Stimulated activated CD4-positive, alpha-beta T cell treated with anti-CD3 and anti-CD28 coated beads, Interleukin-1b, Interleukin-23, amount 100 ng/mL, for 48 hours (primary cell): ENCODE results near the gene SLC37A1.
A peak's percentile ranks its signal among the peaks of the same experiment; 100 is the strongest.
"Not testable (repeated sequence)": the region's sequence is repeated elsewhere in the genome, so short reads cannot be mapped to it uniquely, and the experiment has no call there.

ENCODE experiments used
- DNase-seq: peaks from one replicate; pipeline ENCODE4 v3.0.0-alpha.2; 2020

Gene SLC37A1

DNA sequence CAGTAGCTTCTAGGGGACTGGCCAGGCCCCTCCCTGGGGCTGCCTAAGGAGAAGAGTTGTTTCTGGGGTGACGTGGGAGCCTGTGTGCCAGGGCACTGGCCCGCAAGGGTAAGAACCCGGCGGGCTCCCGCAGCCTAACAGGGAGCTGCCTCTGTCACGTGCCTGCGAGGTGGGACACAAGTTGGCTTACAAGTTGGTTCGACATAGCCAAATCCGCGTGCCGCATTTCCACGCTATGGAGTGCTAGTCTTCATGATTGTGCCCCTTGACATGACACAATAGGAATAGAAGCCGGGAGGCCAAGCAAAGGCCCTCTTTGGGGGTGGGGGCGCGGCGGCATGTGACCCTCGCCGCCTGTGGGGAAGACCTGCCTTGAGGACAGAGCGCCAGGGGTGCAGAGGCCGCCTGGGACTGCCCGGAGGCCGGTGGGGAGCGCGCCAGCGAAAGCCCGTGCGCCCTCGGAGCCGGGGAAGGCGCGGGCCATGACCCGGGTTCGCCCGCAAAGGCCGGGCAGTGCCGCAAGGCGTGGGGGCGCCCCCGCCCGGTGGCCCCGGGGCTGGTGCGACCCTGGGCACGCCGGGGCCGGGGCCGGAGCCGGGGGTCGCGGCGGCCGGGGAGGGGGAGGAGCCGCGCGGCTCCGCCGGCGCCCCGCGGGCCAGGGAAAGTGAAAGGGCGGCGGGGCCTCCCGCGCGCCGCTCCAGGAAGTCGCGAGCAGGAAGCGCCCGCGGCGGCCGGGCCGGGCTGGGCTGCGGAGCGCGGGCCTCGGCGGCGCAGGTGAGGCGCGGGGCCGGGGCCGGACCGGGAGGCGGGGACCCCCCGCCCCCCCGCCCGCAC lies at the start of gene SLC37A1:
TSS of gene SLC37A1 (plus strand) at position 702 of the 834 bp plus-strand sequence. CDS start 4,603 bp downstream, outside the sequence.
- DNase-seq = no peak

DNA sequence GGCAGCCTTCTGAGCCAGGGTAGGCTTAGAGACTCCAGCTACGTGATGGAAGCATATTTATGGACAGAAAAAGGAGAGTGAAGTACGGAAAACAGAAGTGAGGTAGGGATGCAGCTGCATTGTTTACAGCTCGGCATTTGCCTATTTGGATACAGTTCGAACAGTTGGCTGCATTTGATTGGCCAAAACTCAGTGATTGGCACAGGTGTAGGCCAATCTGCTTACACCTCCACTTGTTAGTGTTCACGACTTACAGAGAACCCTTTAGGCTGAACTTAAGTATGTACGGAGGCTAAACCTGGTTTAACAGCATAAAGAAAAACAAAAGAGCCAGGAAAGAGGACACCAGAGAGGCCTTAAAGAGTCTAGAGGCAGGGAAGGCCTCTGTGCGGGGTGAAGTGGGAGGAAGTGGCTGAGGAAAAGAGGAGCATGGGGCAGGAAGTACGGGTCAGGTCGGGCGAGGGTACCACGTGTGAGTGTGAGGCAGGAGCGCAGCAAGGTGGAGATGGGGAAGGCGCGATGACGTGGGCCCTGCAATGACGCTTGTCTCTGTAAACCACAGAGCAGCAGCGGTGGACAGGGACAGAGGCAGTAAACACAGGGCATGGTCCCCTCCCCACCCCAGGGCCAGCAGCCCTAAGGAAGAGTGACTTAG lies 49.7 kb upstream of the SLC37A1 start:
- DNase-seq = peak; percentile 75

DNA sequence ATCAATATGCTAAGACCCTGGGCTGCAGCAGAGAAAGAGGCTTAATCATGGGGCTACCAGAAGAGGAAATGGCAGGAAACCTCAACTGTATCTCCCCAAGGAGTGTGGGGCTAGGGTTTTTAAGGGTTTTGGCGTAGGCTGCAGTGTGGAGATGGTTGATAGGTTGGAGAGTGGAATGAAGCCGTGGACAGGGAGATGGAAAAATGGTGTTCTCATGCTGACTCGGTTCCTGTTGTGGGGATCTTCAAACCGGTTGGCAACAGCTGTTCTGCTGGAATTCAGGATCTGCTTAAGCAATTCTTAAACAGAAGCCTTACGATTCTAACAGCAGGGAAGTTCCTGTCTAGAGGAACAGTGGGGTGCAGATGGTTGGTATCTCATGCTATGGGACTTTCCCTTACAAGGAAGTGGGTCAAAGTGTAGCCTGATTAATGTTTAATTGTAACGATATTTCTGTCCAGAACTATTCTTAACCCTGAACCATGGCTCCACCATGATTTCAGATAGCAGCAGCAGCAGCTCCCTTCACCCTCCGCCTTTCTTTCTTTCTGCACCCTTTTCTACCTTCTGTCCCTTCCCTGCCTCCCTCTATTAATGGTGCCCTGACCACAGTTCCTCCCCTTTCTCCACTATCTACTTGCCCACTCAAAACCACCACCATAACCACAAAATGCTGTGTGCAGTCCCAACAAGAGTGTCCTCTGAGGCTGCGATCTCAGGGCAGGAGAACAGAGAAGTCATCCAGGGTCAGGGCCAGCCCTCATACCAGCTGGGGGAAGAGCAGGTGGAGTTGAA lies 48.4 kb upstream of the SLC37A1 start:
- DNase-seq = no peak

DNA sequence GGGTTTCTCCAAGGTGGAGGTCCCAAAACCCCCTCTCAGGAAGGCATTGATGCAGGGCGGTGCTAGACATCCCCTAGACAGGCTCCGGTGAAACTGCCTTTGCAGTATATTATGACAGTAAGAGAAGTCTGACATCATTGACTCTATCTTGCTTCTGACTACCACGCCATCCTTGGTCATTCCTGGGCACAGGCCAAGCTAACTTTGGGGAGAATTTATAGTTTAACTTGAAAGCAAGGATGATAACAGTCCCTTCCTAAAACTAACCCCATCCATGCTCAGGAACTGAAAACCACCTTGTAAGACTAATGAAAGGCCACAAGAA lies 47.9 kb upstream of the SLC37A1 start:
- DNase-seq = no peak

DNA sequence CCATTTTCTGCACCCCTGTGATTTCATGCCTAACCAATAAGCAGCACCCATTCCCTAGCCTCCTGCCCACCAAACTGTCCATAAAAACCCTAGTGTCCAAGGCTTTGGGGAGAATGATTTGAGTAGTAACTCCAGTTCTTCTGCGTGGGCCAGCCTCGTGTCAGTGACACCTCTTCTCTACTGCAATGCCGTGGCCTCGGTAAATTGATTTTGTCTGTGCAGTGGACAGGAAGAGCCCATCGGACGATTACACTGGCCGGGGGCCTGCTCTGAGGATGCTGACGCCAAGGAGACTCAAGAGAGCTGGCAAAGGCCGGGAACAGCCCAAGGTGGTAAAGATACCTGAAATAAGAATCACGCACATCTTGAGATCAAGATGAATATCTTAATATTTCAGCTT lies 47.0 kb upstream of the SLC37A1 start:
- DNase-seq = no peak

DNA sequence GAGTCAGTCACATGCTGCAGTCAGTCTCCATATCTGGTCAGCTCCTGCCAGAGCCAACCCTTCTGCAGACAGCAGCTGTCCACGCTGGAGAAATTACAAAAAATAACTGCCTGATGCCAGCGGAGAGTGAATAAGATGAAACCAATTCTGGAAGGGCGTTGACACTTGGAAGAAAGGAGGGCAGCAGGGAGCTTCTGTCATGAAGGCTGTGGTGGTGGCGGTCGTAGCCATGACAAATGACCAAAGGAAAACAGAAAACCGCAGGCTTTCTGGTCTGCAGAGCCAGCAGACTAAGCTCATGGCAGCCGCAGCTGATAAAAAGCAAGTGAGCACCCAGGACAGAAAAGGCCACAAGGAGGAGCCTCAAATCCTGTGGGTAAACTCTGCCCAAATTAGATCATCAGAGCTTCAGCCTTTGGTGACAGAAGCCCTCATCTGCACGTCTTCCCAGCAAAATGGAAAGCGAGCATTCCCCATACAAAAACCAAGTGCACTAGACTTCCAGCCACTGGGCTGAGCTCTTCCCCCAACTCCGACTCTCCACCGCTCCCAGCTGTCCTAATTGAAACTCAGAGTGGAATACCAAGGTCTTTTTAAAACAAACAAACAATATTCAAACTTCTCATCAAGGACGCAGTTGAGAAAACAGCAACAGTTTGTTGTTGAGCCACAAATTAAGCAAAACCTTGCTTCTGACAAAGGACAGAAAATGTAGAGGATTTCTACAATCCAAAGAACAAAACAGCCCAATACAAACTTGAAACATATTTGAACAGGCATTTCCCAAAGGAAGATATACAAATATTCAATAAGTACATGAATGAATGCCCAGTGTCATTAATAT lies 46.3 kb upstream of the SLC37A1 start:
- no peak for DNase-seq

DNA sequence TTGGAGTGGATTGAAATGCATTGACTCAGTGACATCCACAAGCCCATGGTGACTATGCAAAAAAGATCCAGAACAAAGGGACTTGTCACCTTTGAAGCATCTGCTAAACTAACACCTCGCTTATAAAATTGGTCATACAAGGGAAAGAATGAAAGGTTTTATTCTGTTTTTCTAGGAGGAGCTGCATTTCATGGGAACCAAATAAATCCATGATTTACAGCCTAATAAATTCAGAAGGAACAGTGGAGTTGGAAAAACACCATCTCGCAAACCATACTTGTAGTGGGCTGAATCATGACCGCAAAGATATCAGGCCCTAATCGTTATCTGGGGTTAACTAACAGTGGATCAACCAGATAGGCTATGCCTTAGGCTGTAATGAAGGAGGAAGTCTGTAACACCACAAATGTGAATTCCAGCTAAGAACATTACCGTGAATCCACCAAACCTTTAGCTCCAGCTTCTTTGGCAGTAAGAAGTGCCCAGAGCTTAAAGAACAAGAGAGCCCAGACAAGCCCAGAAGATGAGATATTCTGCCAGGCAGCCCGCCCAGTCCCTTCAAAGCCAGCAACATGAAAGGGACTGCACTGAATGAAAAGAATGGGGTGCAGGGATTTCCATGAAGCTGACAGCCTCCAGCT lies 45.0 kb upstream of the SLC37A1 start:
- DNase-seq = no peak

DNA sequence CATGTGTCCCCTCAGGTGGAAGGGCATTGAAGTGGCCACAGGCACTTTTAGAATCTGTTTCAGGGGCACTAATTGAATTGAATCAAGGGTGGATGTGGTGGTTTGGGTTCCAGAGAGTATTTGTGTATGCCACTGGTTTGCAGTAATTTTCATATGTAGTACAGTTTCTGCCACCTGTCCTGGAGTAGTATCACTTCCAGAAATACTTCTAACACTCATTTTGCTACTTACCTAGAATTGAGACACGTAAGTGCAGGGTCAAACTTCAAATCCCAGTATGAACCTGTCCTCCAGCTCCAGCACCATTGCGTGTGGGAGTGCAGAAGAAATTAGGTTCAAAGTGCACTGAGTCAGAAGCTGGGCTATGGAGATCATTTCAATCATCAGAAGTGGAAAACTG lies 44.4 kb upstream of the SLC37A1 start:
- DNase-seq = no peak

DNA sequence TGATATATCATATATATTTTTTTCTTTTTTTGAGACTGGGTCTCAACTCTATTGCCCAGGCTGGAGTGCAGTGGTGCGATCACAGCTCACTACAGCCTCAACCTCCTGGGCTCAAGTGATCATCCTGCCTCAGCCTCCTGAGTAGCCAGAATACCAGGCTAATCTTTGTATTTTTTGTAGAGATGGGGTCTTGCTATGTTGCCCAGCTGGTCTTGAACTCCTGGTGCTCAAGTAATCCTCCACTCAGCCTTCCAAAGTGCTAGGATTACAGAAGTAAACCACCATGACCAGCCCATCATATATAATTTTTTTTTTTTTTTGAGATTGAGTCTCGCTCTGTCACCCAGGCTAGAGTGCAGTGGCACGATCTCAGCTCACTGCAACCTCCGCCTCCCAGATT lies 43.9 kb upstream of the SLC37A1 start:
- not testable (repeated sequence) for DNase-seq

DNA sequence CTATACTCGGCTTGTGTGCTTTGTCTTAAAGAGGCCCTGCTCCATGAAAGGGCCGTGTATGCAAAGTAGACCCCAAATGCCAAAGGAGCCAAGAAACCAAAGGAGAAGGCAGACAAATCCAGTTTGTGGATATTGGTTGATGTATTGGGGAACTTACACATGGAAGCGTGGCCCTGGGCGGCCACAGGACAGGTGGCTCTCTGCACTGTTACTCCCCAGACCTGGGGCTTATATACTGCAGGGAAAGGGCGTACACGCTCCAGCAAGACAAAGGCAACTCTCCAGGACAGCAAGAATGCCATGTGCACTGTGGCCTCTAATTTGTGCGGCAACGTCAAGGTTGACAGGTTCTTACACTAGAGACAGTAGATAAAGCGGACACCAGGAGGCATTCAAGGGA lies 42.4 kb upstream of the SLC37A1 start:
- DNase-seq = no peak

DNA sequence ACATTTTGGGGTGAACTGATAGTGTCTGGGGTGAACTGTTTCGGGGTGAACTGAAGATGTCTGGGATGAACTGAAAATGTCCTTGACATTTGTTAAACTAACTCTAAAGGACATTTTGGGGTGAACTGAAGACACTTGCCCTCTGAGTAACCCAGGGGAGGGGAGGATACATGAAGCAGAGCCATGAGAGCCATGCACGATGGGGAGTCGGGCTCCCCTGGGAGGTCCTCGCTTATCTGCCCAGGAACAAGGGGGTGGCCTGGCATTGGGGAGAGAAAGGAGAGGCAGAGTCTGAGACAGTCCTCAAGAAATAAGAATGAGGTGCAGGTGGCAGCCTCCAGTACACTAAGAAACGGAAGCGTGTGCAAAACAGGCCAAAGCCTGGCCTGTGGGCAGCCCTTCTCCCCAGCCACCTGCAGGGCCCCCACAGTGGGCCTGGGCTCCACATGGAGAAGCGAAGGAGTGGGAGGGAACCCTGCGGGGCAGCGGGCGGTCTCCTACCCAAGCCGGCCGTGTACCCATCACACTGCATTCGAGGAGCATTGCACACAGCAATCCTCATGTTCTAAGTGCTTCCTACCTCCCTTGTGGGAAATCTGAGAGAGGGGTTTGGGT lies 41.8 kb upstream of the SLC37A1 start:
- no peak for DNase-seq

DNA sequence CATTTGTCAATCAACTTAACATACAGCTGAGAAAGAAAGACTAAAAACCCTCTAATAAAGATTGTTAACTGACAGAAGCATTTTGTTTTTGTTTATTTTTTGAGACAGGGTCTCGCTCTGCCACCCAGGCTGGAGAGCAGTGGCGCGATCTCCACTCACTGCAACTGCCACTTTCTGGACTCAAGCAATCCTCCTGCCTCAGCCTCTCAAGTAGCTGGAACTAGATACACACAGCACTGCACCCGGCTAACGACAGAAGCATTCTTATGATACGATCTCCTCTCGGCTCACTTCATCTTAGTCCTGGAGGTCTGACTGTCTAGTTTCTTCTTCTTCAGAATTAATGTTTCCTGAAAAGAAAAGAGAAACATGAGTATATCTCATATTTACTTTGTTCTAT lies 41.1 kb upstream of the SLC37A1 start:
- no peak for DNase-seq

DNA sequence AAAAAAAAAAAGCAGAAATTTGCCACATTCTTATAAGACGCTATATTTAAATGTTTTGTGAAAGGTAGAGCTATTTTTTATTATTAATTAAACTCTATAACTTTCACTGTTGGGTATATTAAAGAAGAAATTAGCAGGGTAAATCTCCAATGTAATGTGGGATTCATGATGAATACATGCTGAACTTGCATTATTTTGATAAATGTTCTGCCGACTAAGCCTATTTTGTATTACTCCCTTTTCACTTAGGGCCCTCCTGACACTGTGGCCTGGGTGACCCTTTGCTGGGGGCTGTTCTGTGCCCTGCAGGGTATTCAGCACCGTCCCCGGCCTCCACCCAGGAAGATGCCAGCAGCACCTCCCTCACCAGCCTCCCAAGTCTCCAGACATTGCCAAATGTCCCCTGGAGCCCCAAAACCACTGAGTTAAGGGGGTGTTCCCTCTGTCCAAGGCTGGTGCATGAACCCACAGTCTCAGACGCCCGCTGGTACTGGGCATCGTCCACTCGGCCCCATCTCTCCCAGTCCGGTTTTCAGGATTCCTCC lies 40.1 kb upstream of the SLC37A1 start:
- DNase-seq = no peak

DNA sequence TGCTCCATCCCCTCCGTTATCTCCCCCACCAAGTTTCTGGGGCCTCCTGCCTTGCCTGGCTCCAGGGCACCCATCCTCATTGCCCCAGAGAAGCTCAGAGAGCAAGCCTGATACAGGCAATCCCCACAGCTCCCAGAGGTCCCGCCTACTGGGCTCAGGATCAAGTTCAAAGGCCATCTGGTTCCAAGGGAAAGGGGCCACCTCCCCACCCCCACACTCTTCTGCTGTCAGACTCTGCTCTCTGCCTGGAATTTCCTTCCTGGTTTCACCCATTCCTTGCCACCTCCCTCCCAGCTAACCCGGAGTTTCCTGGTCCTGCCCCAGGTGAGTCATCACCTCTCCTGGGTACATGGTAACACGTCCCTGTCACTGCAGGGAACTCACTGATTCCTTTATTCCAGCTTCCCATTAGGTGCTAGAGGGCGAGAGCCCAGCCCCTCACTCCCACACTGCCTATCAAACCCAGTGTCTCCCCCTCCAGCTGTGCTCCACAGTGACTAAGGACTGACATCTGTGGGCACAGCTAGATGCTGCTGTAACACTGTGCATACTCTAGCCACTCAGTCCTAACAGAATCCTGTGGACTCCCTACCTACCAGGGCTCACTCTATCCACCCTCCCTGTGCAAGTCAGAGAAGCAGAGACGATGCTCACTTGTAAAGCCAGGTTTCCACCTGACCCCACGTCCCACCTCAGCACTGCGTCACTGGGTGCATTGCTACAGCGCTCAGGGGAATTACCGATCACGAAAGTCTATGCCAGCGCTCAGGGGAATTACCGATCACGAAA lies 39.4 kb upstream of the SLC37A1 start:
- no peak for DNase-seq

DNA sequence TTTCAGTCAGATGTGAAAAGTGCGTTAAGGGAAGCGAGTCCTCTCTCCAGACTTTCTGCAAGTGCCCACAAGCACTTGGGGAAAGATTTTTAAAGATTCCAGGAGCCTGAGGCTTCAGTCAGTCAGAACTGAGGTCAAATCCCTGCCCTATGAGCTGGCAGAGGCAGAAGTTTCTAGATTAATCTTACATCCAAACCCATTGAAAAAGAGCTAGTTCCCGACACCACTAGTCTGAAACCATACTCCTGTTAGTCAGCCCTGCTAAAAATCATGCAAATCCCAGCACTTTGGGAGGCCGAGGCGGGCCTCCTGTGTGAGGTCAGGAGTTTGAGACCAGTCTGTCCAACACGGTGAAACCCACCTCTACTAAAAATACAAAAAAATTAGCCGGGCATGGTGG lies 38.6 kb upstream of the SLC37A1 start:
- DNase-seq = no peak

DNA sequence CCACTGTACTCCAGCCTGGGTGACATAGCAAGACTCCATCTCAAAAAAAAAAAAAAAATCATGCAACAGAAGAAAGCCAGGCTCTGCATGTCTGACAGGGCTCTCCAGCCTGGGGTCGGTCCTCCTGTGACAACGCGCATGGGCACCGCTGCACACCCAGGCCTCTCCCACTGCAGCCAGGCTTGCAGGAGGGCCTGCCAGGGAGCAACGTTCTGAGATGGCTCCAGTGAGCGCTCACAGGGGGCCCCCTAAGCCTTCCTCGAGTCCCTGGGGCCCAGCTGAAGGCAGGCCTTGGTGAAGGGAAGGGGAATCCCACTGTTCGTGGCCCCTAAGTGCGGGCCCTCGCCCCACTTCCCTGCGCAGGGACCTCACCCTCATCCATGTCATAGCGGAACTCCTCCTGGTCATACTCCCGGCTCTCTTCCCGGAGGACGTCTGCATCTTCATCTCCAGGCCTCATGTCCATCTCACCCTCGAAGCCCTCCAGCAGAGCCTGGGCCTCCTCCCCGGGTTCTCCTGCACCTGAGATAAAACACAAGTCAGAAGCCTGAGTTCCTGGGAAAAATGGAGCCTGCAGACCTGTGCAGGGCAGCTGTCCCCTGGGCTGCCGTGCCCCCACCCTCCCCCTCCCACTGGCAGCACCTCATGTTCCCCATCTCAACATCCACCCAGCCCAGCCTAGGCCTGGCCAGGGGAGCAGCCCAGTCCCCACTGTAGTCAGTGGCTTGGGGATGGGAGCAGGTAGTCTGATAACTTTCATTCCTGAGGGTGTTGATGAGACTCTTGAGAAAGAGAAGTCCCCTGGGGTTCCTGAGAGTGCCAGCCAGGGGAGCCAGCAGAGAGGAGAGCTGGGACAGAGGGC lies 37.9 kb upstream of the SLC37A1 start:
- no peak for DNase-seq

DNA sequence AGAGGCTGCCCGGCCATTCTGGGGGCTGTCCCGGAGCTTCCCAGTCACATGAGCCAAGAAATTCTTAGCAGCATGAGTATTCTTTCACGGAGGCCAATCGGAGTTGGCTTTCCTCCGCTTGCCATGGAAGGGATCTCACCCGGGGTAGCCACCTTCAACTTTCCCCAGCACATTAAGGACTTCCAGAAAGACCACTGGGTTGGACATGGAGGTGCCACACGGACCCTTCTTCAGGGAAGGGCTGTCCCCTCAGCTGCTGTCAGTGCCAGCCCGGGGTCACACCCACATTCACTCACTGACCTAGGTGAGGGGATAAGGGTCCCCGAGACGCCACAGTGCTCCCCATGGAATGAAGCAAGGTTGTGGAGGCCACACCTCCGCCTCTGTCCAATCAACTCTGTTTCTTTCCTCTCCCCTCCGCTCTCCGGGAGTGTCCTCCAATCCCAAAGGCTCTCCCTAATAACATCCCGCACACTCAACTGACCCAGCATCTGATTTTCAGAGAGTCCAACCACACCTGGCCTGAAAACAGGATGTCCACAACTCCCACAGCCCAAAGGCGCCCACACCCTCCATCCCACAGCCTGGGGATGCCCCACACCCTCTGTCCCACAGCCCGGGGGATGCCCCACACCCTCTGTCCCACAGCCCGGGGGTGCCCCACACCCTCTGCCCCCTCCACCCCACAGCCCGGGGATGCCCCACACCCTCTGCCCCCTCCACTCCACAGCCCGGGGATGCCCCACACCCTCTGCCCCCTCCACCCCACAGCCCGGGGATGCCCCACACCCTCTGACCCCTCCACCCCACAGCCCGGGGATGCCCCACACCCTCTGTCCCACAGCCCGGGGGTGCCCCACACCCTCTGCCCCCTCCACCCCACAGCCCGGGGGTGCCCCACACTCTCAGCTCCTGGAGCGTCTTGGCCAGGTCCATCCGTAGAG lies 37.0 kb upstream of the SLC37A1 start:
- DNase-seq = no peak

DNA sequence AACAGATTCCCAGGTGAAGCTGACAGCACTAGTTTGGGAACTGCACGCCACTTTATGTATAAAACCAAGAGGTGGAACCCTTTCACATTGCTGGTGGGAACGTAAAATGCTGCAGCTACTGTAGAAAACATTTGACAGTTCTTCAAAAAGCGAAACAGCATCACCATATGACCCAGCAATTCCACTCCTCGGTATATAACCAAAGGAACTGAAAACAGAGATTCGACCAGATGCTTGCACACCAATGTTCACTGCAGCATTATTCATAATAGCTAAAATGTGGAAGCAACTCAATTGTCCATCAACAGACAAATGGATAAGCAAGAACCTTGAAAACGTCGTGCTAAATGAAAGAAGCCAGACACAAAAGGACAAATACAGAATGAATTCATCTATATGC lies 35.1 kb upstream of the SLC37A1 start:
- DNase-seq = no peak

DNA sequence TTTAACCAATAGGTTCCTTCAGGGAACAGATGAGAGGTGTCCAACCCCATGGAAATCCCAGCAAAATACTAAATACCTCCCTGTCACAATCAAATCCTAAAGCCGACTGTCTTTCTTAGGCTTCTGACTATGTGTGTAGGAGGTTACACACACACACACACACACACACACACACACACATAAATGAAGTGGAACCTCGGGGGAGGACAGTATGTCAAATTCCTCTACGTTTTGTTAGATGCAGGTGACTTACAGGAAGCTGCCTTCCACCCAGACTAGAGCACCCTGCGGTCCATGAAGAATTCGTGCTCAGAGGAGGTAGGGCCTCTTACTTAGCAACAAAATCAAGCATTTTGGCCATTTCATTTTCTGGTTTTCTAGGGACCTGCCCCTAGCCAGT lies 34.1 kb upstream of the SLC37A1 start:
- DNase-seq = no peak
